GM19193 (cell line): ENCODE measurements around the gene PPP6R1.

Experiments used
- POLR2A ChIP-seq: IDR thresholded peaks from 4 replicates; pipeline ENCODE4 v1.6.1; 2011; ENCODE audit not compliant: insufficient read depth, insufficient read length; ENCODE audit errors: extremely low read depth

PPP6R1 gene

GRCh38 chr19:55246462-55247451 is 12.1 kb downstream of the PPP6R1 start:
- TF ChIP-seq POLR2A: no peak

- TF ChIP-seq POLR2A: no peak
Measured at GRCh38 chr19:55245236-55245904, 13.4 kb downstream of the PPP6R1 start.

GRCh38 chr19:55244004-55244680 is 14.7 kb downstream of the PPP6R1 start:
- no peak for TF ChIP-seq POLR2A

GRCh38 chr19:55242517-55242916 is 16.3 kb downstream of the PPP6R1 start:
- no peak for TF ChIP-seq POLR2A

GRCh38 chr19:55241935-55242464 is 16.8 kb downstream of the PPP6R1 start:
- no peak for TF ChIP-seq POLR2A

- no peak for TF ChIP-seq POLR2A
Measured at GRCh38 chr19:55241143-55241934, 17.5 kb downstream of the PPP6R1 start.

GRCh38 chr19:55240713-55241020 is 18.1 kb downstream of the PPP6R1 start:
- TF ChIP-seq POLR2A: no peak

GRCh38 chr19:55239004-55239403 is 19.8 kb downstream of the PPP6R1 start:
- TF ChIP-seq POLR2A: no peak

- TF ChIP-seq POLR2A: no peak
Measured at GRCh38 chr19:55238030-55238429, 20.8 kb downstream of the PPP6R1 start.

- TF ChIP-seq POLR2A: no peak
Measured at GRCh38 chr19:55232986-55233385, 25.8 kb downstream of the PPP6R1 start.

- TF ChIP-seq POLR2A: no peak
Measured at GRCh38 chr19:55232286-55232602, 26.6 kb downstream of the PPP6R1 start.

GRCh38 chr19:55231391-55232285 is 27.2 kb downstream of the PPP6R1 start:
- TF ChIP-seq POLR2A: no peak

- TF ChIP-seq POLR2A: no peak
Measured at GRCh38 chr19:55230780-55231179, 28.0 kb downstream of the PPP6R1 start.

- TF ChIP-seq POLR2A: no peak
Measured at GRCh38 chr19:55230329-55230728, 28.5 kb downstream of the PPP6R1 start.
